Heart right ventricle (tissue), 16 donors: ENCODE results near the gene ZNF618. TPM values are rescaled to one million over a fixed set of nuclear protein-coding genes. Genes with fewer than 3 reads are reported as not detected.

Source experiments
- ATAC-seq, 8 donors: fragments of 200-7000 bp; cut with Tn5 transposase; one replicate each; pipeline ENCODE4 v1.9.1; 2020; ENCODE audit warnings: mild to moderate bottlenecking in 8 of 8, moderate library complexity in 8 of 8, moderate number of reproducible peaks in 1 of 8
- DNase-seq, 2 donors: peaks; one replicate each; pipeline ENCODE4 v3.0.0-alpha.2; 2020
- H3K27ac ChIP-seq, 10 donors: fragments of 200-600 bp; sonication (generic) in 2 of 10; one replicate each; pipeline versions ENCODE4 v1.5.0 to v1.8.0; 2020 to 2022; ENCODE audit warnings: mild to moderate bottlenecking in 3 of 10
- H3K27me3 ChIP-seq, 7 donors: fragments of 200-600 bp; one replicate each; pipeline ENCODE4 v1.8.0; 2021 to 2022; ENCODE audit warnings: mild to moderate bottlenecking in 2 of 7
- H3K36me3 ChIP-seq, 9 donors: fragments of 200-600 bp; sonication (generic) in 1 of 9; one replicate each; pipeline versions ENCODE4 v1.5.0 to v1.8.0; 2020 to 2022; ENCODE audit warnings: mild to moderate bottlenecking in 2 of 9
- H3K4me1 ChIP-seq, 9 donors: fragments of 200-600 bp; sonication (generic) in 1 of 9; one replicate each; pipeline versions ENCODE4 v1.5.0 to v1.8.0; 2020 to 2022; ENCODE audit warnings: mild to moderate bottlenecking in 4 of 9
- H3K4me3 ChIP-seq, 10 donors: fragments of 200-600 bp; sonication (generic) in 2 of 10; one replicate each; pipeline versions ENCODE4 v1.5.0 to v1.8.0; 2020 to 2022; ENCODE audit warnings: mild to moderate bottlenecking in 7 of 10, moderate library complexity in 2 of 10
- H3K9me3 ChIP-seq, 11 donors: fragments of 200-600 bp in 10 of 11; sonication (generic) in 2 of 11; one replicate each; pipeline versions ENCODE4 v1.5.0 to v1.8.0; 2013 to 2022; ENCODE audit warnings: mild to moderate bottlenecking in 2 of 11, control low read depth in 1 of 11, moderate library complexity in 1 of 11
- WGBS, 2 donors: extraction: QIAGEN DNeasy Blood & Tissue Kit; methylation state at CpG; one replicate each; pipeline ENCODE4 v1.1.7; 2013; ENCODE audit warnings: inconsistent platforms in 1 of 2; 5-methylcytosine and 5-hydroxymethylcytosine counted together
- intact Hi-C, 10 donors: fragments of 100-400 bp; cut with DNase I; formaldehyde crosslinking; loops; one replicate each; pipeline versions ENCODE4 v1.11.1 to v1.14.2; 2022
- polyA plus RNA-seq, 2 donors: library from polyadenylated mRNA; stranded (reverse); fragments of 200-250 nt; gene quantifications; one replicate each; pipeline ENCODE4 v1.2.3, GENCODE V29; 2013
- total RNA-seq, 10 donors: library from RNA; stranded (reverse); fragmentation: NEBNext Ultra II Directional in 3 of 10; extraction: Animal tissue kit (Norgen Biotek cat#: 25700) in 3 of 10; gene quantifications; one replicate each; pipeline versions ENCODE4 v1.2.1 to v1.2.4, GENCODE V29; 2021 to 2023
- TF ChIP-seq, protein P1 (sequence below), 9 donors: fragments of 200-600 bp; sonication (generic) in 2 of 9; IDR thresholded peaks; one replicate each; pipeline versions ENCODE4 v1.5.0 to v1.8.0; 2021 to 2022; ENCODE audit warnings: antibody characterized with exemption in 9 of 9, mild to moderate bottlenecking in 5 of 9, moderate library complexity in 1 of 9
- donor health status: Arrhythmogenic right ventricular cardiomyopathy.
- donor health status: ischemic (EF 13 %, LVEDD 7.1; RV severe dilation, severe dysfunction).
- donor health status: healthy with polysubstance abuse.
- donor health status: DM: no; HTN: yes; CAD: no.
- donor health status: DM: no; HTN: no; CAD: no.
- donor health status: ischemic (EF 25% LVEDD 6.9; RV normal size, moderate dysfunction).
- donor health status: ischemic (EF 25% LVEDD 5.7; RV mildly dilated, moderate dysfunction).
- donor health status: healthy.
- donor health status: DM: yes; HTN: yes; CAD: no.
- donor health status: Ischemic cardiomyopathy.
- donor health status: ischemic (EF 35%, LVEDD 5.7; RV mildly dilated, moderate dysfunction).
- donor health status: nonischemic (EF 11% LVEDD 7.7; RV severe dilation, severe dysfunction).
- donor health status: DM: yes; HTN: yes; CAD: no.
- donor health status: PGD.
- donor health status: ischemic (EF 29% LVEDD 5.4; RV normal size, mild dysfunction).
- donor health status: nonischemic (EF 23%, LVEDD 6.1; RV moderate dilation, normal function).

Gene ZNF618
- total and polyA plus RNA-seq, 12 donors = 0.59 to 2.5 (median 1.6) TPM

DNA sequence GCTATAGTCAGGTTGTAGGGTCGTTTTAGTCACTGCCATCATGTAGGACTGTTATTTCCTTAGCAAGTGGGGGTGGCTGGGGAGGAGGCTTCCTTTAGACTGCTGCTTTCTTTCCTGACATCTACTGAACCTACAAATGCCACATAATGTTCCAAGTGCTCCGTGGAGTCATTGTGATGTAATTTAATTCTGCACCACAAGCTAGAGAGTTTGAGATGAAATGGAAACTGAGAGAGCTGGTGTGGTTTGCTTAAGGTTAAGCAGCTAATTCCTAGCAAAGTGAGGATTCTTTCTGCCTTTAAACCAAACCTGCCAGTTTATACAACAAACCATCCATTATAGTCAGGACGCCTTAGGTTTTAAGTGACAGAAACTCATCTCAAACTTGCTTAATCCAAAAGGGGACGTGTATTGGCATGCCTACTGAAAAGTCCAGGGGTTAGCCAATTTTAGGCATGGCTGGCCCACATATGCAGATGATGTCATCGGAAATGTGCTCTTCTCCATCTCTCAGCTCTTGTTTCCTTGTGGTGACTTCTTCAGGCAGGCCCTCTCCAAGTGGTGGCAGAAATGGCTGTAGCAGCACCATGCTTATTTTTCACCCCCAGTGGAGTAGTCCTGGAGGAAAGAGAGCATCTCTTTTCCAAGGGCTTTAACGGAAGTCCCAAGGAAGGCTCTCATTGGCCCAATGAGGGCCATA, 30.5 kb downstream of the ZNF618 start:
- intact Hi-C loops = loop anchor here in 1 of 10 donors (1.0 kb wide), 1 partner anchor 25 kb away; no protein-coding TSS in a partner anchor
- WGBS, 2 donors = 72 to 77% methylated on average over 6 of the region's 6 CpGs
- TF ChIP-seq, protein P1, sequence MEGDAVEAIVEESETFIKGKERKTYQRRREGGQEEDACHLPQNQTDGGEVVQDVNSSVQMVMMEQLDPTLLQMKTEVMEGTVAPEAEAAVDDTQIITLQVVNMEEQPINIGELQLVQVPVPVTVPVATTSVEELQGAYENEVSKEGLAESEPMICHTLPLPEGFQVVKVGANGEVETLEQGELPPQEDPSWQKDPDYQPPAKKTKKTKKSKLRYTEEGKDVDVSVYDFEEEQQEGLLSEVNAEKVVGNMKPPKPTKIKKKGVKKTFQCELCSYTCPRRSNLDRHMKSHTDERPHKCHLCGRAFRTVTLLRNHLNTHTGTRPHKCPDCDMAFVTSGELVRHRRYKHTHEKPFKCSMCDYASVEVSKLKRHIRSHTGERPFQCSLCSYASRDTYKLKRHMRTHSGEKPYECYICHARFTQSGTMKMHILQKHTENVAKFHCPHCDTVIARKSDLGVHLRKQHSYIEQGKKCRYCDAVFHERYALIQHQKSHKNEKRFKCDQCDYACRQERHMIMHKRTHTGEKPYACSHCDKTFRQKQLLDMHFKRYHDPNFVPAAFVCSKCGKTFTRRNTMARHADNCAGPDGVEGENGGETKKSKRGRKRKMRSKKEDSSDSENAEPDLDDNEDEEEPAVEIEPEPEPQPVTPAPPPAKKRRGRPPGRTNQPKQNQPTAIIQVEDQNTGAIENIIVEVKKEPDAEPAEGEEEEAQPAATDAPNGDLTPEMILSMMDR (IDR thresholded peaks at IDR 0.05) = no peak

GRCh38 chr9:113907282-113907681, 31.2 kb downstream of the ZNF618 start:
- TF ChIP-seq, protein P1 (IDR thresholded peaks at IDR 0.05) = no peak
- Histone ChIP-seq H3K4me1 (peaks cover 0 to 13% (median 0%) of the 10 kb centered on the region in 9 donors), H3K27me3 (no peaks in the 10 kb centered on the region), H3K4me3 (no peak overlapping the region), H3K9me3 (peaks cover 0 to 23% (median 5%) of the 10 kb centered on the region in 11 donors), H3K36me3 (no peaks in the 10 kb centered on the region), H3K27ac (no peak overlapping the region)
- intact Hi-C loops = loop anchor here in 1 of 10 donors (1.0 kb wide), 1 partner anchor 26 kb away; no protein-coding TSS in a partner anchor
- ATAC-seq = no peak
- 91 to 97% methylated on average over 5 of the region's 5 CpGs for whole genome bisulfite sequencing, 2 donors
- no peak for DNase-seq

More for the DNA sequence above, 30.5 kb downstream of the ZNF618 start:
- Histone ChIP-seq H3K27ac (no peak overlapping the region), H3K9me3 (peaks cover 0 to 23% (median 5%) of the 10 kb centered on the region in 11 donors), H3K4me1 (peaks cover 0 to 13% (median 0%) of the 10 kb centered on the region in 9 donors), H3K27me3 (no peaks in the 10 kb centered on the region), H3K36me3 (no peaks in the 10 kb centered on the region), H3K4me3 (no peak overlapping the region)
- ATAC-seq = peak in 2 of 8 donors; percentile 25 to 49
- no peak for DNase-seq

GRCh38 chr9:113909421-113909820, 33.3 kb downstream of the ZNF618 start:
- Histone ChIP-seq H3K4me1 (peaks cover 0 to 20% (median 5%) of the 10 kb centered on the region in 9 donors), H3K27me3 (no peaks in the 10 kb centered on the region), H3K27ac (no peak overlapping the region), H3K36me3 (no peaks in the 10 kb centered on the region), H3K4me3 (no peak overlapping the region), H3K9me3 (peaks cover 0 to 3% (median 0%) of the 10 kb centered on the region in 11 donors)
- WGBS, 2 donors = 96% methylated on average over 9 of the region's 9 CpGs
- DNase-seq = no peak
- ATAC-seq = peak in 1 of 8 donors; percentile 50
- intact Hi-C loops = no loop called here
- TF ChIP-seq, protein P1 (IDR thresholded peaks at IDR 0.05) = no peak

DNA sequence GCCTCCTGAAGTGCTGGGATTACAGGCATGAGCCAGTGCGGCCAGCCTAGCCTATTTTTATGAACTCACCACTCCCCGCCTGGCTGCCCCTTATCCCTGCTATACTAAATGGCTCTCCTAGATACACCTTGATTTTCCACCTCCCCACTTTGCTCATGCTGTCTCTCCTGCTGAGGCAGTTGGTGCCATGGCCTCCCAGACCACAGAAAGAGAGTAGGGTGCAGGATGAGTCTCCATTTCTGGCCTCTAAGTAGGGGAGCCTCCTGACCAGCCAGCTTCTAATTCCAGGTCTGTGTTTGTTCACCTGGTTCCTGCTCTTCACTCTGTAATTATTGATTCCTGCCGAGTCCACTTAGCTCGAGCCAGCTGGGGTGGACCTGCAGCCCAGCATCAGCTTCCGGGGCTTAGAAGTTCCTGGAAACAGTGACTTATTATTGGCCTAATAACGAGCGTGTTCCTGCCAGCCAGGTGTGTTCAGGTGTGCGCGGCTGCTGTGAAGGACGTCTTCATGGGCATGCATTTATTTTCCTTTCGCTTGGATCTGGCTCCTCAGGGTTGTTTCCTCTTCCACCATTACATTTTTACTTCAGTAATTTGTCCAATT, 34.0 kb downstream of the ZNF618 start:
- Histone ChIP-seq H3K27ac (no peak overlapping the region), H3K27me3 (no peaks in the 10 kb centered on the region), H3K36me3 (no peaks in the 10 kb centered on the region), H3K4me3 (no peak overlapping the region), H3K4me1 (peaks cover 0 to 20% (median 5%) of the 10 kb centered on the region in 9 donors), H3K9me3 (no peaks in the 10 kb centered on the region)
- ATAC-seq (no peak), DNase-seq (no peak)
- TF ChIP-seq, protein P1 (IDR thresholded peaks at IDR 0.05) = no peak
- WGBS, 2 donors = 89 to 90% methylated on average over 11 of the region's 11 CpGs
- intact Hi-C loops = no loop called here
